GM12872 (cell line): ENCODE data around the gene GBP3.

Source experiments
- TF ChIP-seq, protein P1 (sequence below): IDR thresholded peaks from 3 replicates; pipeline ENCODE4 v1.5.1; 2011; ENCODE audit warnings: low read depth, mild to moderate bottlenecking, low read length, moderate library complexity; ENCODE audit not compliant: insufficient read depth

The GBP3 gene

DNA sequence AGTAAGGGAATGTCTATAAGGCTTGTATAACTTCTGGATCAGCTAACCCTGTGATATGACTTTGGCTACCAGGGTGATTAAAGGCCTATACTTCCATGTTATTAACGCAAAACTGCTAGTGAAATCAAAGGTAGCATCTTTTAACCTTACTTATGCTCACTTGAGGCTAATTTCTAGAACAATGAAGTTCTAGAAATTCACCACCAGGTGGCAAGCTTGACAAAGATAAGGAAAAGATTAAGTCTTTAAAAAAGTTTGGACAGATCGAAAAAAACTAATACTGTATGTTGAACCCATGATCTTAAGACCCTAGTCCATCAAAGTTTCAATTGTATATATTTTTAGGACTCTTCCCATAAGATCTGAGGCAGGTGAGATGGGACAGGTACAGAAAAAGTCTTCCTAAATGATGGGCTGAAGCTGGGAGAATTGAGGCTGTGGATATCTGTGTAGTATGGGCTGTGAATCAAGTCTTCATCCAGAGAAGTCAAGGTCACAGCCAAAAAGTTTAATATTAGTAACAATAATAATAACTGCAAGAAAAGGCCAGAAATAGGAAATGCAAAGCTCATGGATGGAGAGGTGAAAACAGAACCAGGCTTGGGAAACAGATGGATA, 49.0 kb downstream of the GBP3 start:
- TF ChIP-seq, protein P1, sequence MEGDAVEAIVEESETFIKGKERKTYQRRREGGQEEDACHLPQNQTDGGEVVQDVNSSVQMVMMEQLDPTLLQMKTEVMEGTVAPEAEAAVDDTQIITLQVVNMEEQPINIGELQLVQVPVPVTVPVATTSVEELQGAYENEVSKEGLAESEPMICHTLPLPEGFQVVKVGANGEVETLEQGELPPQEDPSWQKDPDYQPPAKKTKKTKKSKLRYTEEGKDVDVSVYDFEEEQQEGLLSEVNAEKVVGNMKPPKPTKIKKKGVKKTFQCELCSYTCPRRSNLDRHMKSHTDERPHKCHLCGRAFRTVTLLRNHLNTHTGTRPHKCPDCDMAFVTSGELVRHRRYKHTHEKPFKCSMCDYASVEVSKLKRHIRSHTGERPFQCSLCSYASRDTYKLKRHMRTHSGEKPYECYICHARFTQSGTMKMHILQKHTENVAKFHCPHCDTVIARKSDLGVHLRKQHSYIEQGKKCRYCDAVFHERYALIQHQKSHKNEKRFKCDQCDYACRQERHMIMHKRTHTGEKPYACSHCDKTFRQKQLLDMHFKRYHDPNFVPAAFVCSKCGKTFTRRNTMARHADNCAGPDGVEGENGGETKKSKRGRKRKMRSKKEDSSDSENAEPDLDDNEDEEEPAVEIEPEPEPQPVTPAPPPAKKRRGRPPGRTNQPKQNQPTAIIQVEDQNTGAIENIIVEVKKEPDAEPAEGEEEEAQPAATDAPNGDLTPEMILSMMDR, result peak; percentile 51; the same call in 2 of the 3 replicates

DNA sequence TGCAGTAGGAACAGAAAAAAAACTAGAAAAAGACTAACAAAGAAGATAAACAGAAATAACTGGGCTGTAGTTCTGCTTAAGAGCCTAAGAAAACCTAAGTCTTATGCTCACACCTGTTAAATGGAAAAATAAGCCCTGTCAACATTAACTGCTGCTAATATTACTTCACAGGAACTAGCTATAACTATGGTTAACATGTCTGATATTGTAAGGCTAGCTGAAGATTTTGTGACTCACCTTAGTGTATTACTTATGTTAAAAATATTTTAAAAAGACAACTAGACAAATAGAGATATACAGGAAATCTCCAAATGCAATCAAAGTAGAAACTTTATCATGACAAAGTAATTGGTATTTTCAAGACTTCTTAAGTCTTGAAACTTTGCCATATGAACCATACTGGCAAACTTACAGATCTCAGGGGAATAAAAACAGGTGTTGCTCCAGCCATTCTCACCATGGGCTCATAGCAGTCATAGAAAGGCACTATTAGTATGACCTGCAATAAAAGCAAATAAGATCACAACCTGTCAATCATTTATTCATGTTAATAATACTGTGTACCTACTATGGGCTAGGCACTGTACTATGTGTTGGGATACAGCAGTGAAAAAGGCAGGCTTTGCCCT, 60.9 kb downstream of the GBP3 start:
- TF ChIP-seq, protein P1, result no peak

DNA sequence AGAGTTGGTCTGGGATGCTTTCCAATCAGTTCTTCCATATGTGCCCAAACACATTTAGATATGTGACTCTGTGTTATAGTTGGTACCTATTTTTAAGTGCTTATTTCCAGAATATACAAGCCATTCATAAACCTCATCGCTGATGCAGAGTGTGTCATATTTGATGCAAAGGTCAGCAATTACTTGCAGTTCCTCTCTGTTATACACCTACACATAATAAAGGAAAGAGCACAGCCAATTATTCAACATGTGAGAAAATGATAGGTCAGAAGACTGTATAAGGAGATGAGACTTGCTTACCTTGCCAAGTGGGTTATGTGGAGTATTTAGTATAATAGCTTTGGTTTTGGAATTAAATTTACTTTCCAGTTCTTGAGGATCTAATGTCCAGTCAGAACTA, 61.6 kb downstream of the GBP3 start:
- TF ChIP-seq, protein P1, result no peak
